Vagina (tissue), 2 donors: Measurements from ENCODE around the gene CEACAM3. TPM values are rescaled to one million over a fixed set of nuclear protein-coding genes. Genes with fewer than 3 reads are reported as not detected.

Source experiments
- DNase-seq, 2 donors: peaks; one replicate each; pipeline ENCODE4 v3.0.0-alpha.2; 2017; ENCODE audit errors: extremely low spot score in 2 of 2
- H3K27ac ChIP-seq: fragments of 200-600 bp; sonication (generic); one replicate; pipeline ENCODE4 v1.5.1; 2019
- H3K27me3 ChIP-seq: fragments of 200-600 bp; sonication (generic); one replicate; pipeline ENCODE4 v1.5.1; 2019
- H3K36me3 ChIP-seq, 2 donors: fragments of 200-600 bp; sonication (generic); one replicate each; pipeline ENCODE4 v1.5.1; 2017 to 2019
- H3K4me1 ChIP-seq: fragments of 200-600 bp; sonication (generic); one replicate; pipeline ENCODE4 v1.5.1; 2019
- H3K4me3 ChIP-seq, 2 donors: fragments of 200-600 bp; sonication (generic); 1 replicate in 1 of 2; 2 replicates in 1 of 2; pipeline ENCODE4 v1.5.1; 2016 to 2019
- H3K9me3 ChIP-seq: fragments of 200-600 bp; sonication (generic); one replicate; pipeline ENCODE4 v1.5.1; 2019
- CTCF ChIP-seq, 3 experiments: fragments of 450-650 bp in 2 of 3; fragments of 200-600 bp in 1 of 3; sonication (generic) in 1 of 3; IDR thresholded peaks; one replicate each; pipeline ENCODE4 v1.5.1; 2017 to 2019; ENCODE audit warnings: antibody characterized with exemption in 3 of 3, mild to moderate bottlenecking in 2 of 3, moderate library complexity in 2 of 3
- POLR2A ChIP-seq, 2 donors: fragments of 450-650 bp; IDR thresholded peaks; one replicate each; pipeline ENCODE4 v1.6.1; 2017; ENCODE audit warnings: antibody characterized with exemption in 2 of 2, mild to moderate bottlenecking in 2 of 2, moderate library complexity in 2 of 2
- POLR2AphosphoS5 ChIP-seq, 2 donors: sonication (generic); formaldehyde crosslinking; IDR thresholded peaks; one replicate each; pipeline ENCODE4 v1.9.0; 2017; ENCODE audit warnings: antibody characterized with exemption in 2 of 2, mild to moderate bottlenecking in 2 of 2, low read depth in 1 of 2; ENCODE audit not compliant: insufficient read depth in 1 of 2
- intact Hi-C: fragments of 100-400 bp; cut with DNase I; formaldehyde crosslinking; loops from one replicate; pipeline ENCODE4 v1.15.1; 2023
- total RNA-seq: library from RNA; depleted of rRNA; stranded (reverse); fragments of >200 nt; gene quantifications from one replicate; pipeline ENCODE4 v1.2.3, GENCODE V29; 2016

Gene CEACAM3
- total RNA-seq, 1 donor from 2014 or later = not detected

GRCh38 chr19:41792513-41793413 lies 3.6 kb upstream of the CEACAM3 start:
- no peaks in the 10 kb centered on the region for H3K4me1 ChIP-seq
- H3K27me3 ChIP-seq = no peaks in the 10 kb centered on the region
- H3K9me3 ChIP-seq = no peaks in the 10 kb centered on the region
- no peak overlapping the region for H3K4me3 ChIP-seq
- no peak for DNase-seq
- no peaks in the 10 kb centered on the region for H3K36me3 ChIP-seq
- intact Hi-C loops = no loop called here
- TF ChIP-seq POLR2AphosphoS5 (IDR thresholded peaks at IDR 0.05; ENCODE audit: insufficient read depth in 1 of 2, low read depth in 1 of 2) = no peak
- TF ChIP-seq CTCF (IDR thresholded peaks at IDR 0.05) = peak in 1 of 3 experiments; percentile 18
- no peak overlapping the region for H3K27ac ChIP-seq

- Histone ChIP-seq H3K27ac (no peak overlapping the region), H3K27me3 (no peaks in the 10 kb centered on the region), H3K36me3 (no peaks in the 10 kb centered on the region), H3K4me1 (no peaks in the 10 kb centered on the region), H3K9me3 (no peaks in the 10 kb centered on the region), H3K4me3 (no peak overlapping the region)
- DNase-seq = no peak
- TF ChIP-seq CTCF (IDR thresholded peaks at IDR 0.05) (no peak), POLR2A (IDR thresholded peaks at IDR 0.05) (no peak), POLR2AphosphoS5 (IDR thresholded peaks at IDR 0.05; ENCODE audit: insufficient read depth in 1 of 2, low read depth in 1 of 2) (no peak)
- intact Hi-C loops = no loop called here
These were observed 3.0 kb upstream of the CEACAM3 start for GRCh38 chr19:41793414-41793727.

GRCh38 chr19:41795031-41795461 lies 1.3 kb upstream of the CEACAM3 start:
- no peak for TF ChIP-seq POLR2A (IDR thresholded peaks at IDR 0.05)
- peak in 2 of 3 experiments; percentile 32 to 36 for TF ChIP-seq CTCF (IDR thresholded peaks at IDR 0.05)
- Histone ChIP-seq H3K4me1 (no peaks in the 10 kb centered on the region), H3K9me3 (no peaks in the 10 kb centered on the region), H3K36me3 (no peaks in the 10 kb centered on the region), H3K27me3 (no peaks in the 10 kb centered on the region), H3K27ac (no peak overlapping the region), H3K4me3 (no peak overlapping the region)
- intact Hi-C loops = no loop called here
- DNase-seq = no peak

GRCh38 chr19:41796901-41797300 lies 514 bp downstream of the CEACAM3 start:
- H3K27ac ChIP-seq = no peak overlapping the region
- no peaks in the 10 kb centered on the region for H3K27me3 ChIP-seq
- no peak for DNase-seq
- H3K9me3 ChIP-seq = no peaks in the 10 kb centered on the region
- H3K36me3 ChIP-seq = no peaks in the 10 kb centered on the region
- TF ChIP-seq POLR2A (IDR thresholded peaks at IDR 0.05) (no peak), POLR2AphosphoS5 (IDR thresholded peaks at IDR 0.05; ENCODE audit: insufficient read depth in 1 of 2, low read depth in 1 of 2) (no peak), CTCF (IDR thresholded peaks at IDR 0.05) (no peak)
- no peak overlapping the region for H3K4me3 ChIP-seq
- H3K4me1 ChIP-seq = no peaks in the 10 kb centered on the region
- intact Hi-C loops = no loop called here

- Histone ChIP-seq H3K27me3 (no peaks in the 10 kb centered on the region), H3K4me1 (no peaks in the 10 kb centered on the region), H3K27ac (no peak overlapping the region), H3K36me3 (no peaks in the 10 kb centered on the region), H3K9me3 (no peaks in the 10 kb centered on the region), H3K4me3 (no peak overlapping the region)
- no peak for DNase-seq
- TF ChIP-seq POLR2AphosphoS5 (IDR thresholded peaks at IDR 0.05; ENCODE audit: insufficient read depth in 1 of 2, low read depth in 1 of 2) (peak in 1 of 2 donors; percentile 11), POLR2A (IDR thresholded peaks at IDR 0.05) (no peak), CTCF (IDR thresholded peaks at IDR 0.05) (no peak)
- intact Hi-C loops = no loop called here
These were observed 3.1 kb downstream of the CEACAM3 start for GRCh38 chr19:41799444-41800000.
